ENCODE measurements around the gene COL20A1.

COL20A1 gene

DNA sequence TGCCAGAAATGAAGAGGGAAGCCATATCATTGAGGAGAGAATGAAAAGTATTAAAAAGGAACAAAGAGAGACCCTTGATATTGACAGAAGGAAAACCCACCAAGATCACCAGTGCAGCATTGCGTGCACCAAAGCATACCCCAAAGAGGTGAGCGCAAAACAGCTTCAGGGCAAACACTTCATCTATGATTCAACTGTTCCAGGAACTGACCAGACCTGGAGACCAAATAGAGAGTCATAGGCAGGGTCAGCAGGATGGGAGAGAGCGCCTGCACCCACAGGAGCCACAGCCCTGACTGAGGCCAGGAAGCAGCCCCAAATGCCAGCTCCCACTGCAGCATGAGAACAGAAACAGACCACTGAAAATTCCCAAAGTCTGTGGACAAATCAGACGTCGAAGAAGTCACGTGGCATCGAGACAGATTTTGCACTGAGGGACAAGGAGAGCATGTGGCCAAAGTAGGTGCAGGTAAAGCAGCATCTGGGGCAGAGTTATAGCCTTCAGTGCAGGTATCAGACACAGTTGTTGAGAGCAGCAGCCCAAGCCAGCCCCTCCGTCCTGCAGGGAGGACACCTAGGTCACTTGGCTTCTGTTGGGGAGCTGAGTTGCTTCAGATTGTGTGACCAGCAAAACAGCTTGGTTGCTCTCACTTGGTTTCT lies 38.9 kb downstream of the COL20A1 start:
- no peak for ATAC-seq
- TF ChIP-seq ZNF565 (CRISPR knock-in tag; conservative IDR thresholded peaks at IDR 0.05; ENCODE audit: low read depth), result no peak
- no peak for TF ChIP-seq CSDC2 (CRISPR knock-in tag; IDR thresholded peaks at IDR 0.05)
- no peak for TF ChIP-seq TCF4 (CRISPR knock-in tag; IDR thresholded peaks at IDR 0.05; ENCODE audit: borderline replicate concordance)
- no peak for TF ChIP-seq TOX (CRISPR knock-in tag; IDR thresholded peaks at IDR 0.05; ENCODE audit: borderline replicate concordance)
- TF ChIP-seq GLIS3 (CRISPR knock-in tag; IDR thresholded peaks at IDR 0.05), result no peak
- TF ChIP-seq ZNF70 (CRISPR knock-in tag; IDR thresholded peaks at IDR 0.05), result no peak
- no peak for TF ChIP-seq ESRRG (CRISPR knock-in tag; IDR thresholded peaks at IDR 0.05)
- TF ChIP-seq CREB5 (CRISPR knock-in tag; IDR thresholded peaks at IDR 0.05; ENCODE audit: low read depth), result no peak
- TF ChIP-seq, protein P1, sequence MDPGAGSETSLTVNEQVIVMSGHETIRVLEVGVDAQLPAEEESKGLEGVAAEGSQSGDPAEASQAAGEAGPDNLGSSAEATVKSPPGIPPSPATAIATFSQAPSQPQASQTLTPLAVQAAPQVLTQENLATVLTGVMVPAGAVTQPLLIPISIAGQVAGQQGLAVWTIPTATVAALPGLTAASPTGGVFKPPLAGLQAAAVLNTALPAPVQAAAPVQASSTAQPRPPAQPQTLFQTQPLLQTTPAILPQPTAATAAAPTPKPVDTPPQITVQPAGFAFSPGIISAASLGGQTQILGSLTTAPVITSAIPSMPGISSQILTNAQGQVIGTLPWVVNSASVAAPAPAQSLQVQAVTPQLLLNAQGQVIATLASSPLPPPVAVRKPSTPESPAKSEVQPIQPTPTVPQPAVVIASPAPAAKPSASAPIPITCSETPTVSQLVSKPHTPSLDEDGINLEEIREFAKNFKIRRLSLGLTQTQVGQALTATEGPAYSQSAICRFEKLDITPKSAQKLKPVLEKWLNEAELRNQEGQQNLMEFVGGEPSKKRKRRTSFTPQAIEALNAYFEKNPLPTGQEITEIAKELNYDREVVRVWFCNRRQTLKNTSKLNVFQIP (CRISPR knock-in tag; IDR thresholded peaks at IDR 0.05; ENCODE audit: borderline replicate concordance, low read depth), result no peak
- TF ChIP-seq, protein P2, sequence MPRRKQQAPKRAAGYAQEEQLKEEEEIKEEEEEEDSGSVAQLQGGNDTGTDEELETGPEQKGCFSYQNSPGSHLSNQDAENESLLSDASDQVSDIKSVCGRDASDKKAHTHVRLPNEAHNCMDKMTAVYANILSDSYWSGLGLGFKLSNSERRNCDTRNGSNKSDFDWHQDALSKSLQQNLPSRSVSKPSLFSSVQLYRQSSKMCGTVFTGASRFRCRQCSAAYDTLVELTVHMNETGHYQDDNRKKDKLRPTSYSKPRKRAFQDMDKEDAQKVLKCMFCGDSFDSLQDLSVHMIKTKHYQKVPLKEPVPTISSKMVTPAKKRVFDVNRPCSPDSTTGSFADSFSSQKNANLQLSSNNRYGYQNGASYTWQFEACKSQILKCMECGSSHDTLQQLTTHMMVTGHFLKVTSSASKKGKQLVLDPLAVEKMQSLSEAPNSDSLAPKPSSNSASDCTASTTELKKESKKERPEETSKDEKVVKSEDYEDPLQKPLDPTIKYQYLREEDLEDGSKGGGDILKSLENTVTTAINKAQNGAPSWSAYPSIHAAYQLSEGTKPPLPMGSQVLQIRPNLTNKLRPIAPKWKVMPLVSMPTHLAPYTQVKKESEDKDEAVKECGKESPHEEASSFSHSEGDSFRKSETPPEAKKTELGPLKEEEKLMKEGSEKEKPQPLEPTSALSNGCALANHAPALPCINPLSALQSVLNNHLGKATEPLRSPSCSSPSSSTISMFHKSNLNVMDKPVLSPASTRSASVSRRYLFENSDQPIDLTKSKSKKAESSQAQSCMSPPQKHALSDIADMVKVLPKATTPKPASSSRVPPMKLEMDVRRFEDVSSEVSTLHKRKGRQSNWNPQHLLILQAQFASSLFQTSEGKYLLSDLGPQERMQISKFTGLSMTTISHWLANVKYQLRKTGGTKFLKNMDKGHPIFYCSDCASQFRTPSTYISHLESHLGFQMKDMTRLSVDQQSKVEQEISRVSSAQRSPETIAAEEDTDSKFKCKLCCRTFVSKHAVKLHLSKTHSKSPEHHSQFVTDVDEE (CRISPR knock-in tag; IDR thresholded peaks at IDR 0.05), result no peak
- no peak for TF ChIP-seq ZC3H10 (CRISPR knock-in tag; IDR thresholded peaks at IDR 0.05)
- no peak for TF ChIP-seq ZFP30 (CRISPR knock-in tag; IDR thresholded peaks at IDR 0.05)
- no peak for TF ChIP-seq ZFP3 (CRISPR knock-in tag; IDR thresholded peaks at IDR 0.05)
- no peak for TF ChIP-seq PATZ1 (CRISPR knock-in tag; IDR thresholded peaks at IDR 0.05; ENCODE audit: borderline replicate concordance)

DNA sequence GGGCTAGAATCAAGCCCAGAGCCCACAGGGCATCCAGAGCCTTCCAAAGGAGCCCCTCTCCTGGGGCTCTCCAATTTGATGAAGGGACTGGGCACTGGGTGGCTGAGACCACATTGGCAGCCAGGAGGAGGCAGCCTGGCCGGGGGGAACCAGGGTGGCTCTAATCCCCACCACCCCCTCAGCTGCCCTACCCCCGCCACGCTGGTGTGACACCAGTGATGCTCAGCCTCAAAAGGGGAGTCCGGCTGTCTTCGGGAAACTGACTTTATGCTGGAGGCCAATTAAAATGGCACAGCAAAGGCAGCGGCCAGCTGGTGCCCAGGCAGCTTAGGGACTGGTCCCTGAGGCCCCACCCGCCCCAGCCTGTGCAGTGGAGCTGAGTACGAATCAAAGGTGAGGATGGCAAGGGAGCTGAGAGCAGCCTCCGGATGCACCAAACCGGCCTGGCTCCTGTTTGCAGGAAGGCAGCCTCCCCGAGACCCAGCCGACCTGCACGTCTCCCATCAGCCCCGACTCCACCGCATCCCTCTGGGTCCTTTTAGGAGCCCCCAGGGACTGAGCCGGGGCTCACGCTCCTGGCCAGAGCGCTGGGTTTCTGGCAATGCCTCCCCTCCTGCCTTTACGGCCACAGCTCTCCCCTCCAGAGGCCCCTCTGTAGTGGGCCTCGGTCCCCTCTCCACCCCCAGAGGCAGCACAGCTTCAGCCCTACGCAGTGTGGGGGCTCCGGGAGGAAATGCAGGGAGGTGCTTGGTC lies 39.7 kb downstream of the COL20A1 start:
- TF ChIP-seq ISL1 (CRISPR knock-in tag; IDR thresholded peaks at IDR 0.05) (no peak), PATZ1 (CRISPR knock-in tag; IDR thresholded peaks at IDR 0.05; ENCODE audit: borderline replicate concordance) (no peak), PPARA (CRISPR knock-in tag; IDR thresholded peaks at IDR 0.05; ENCODE audit: borderline replicate concordance) (no peak), ZFP3 (CRISPR knock-in tag; IDR thresholded peaks at IDR 0.05) (no peak), GLIS3 (CRISPR knock-in tag; IDR thresholded peaks at IDR 0.05) (no peak), CSDC2 (CRISPR knock-in tag; IDR thresholded peaks at IDR 0.05) (no peak), ZC3H10 (CRISPR knock-in tag; IDR thresholded peaks at IDR 0.05) (no peak), ESRRG (CRISPR knock-in tag; IDR thresholded peaks at IDR 0.05) (no peak), ZFP30 (CRISPR knock-in tag; IDR thresholded peaks at IDR 0.05) (no peak), TOX (CRISPR knock-in tag; IDR thresholded peaks at IDR 0.05; ENCODE audit: borderline replicate concordance) (no peak), SNAI2 (CRISPR knock-in tag; IDR thresholded peaks at IDR 0.05) (no peak), CREB5 (CRISPR knock-in tag; IDR thresholded peaks at IDR 0.05; ENCODE audit: low read depth) (no peak), BACH2 (CRISPR knock-in tag; IDR thresholded peaks at IDR 0.05; ENCODE audit: borderline replicate concordance) (no peak), ZNF8 (CRISPR knock-in tag; IDR thresholded peaks at IDR 0.05) (no peak)
- TF ChIP-seq, protein P1 (CRISPR knock-in tag; IDR thresholded peaks at IDR 0.05; ENCODE audit: borderline replicate concordance, low read depth), result no peak
- TF ChIP-seq, protein P2 (CRISPR knock-in tag; IDR thresholded peaks at IDR 0.05), result no peak
- ATAC-seq, result no peak
